Astrocyte (in vitro differentiated cells and primary cell): ENCODE data around the gene PLEKHA5. TPM values are rescaled to one million over a fixed set of nuclear protein-coding genes. Genes with fewer than 3 reads are reported as not detected.

Experiments used
- DNase-seq: peaks from one replicate; pipeline ENCODE4 v3.0.0-alpha.2; 2010; ENCODE audit warnings: low read depth
- FAIRE-seq: peaks from 2 replicates; lab custom pipeline; 2011; peaks lifted over from hg19 to GRCh38; lab: Jason Lieb, UNC
- H2AFZ ChIP-seq: 2 replicates; pipeline ENCODE4 v1.6.0; 2012; ENCODE audit warnings: low read depth, low read length, inconsistent platforms
- H3K27ac ChIP-seq: 2 replicates; pipeline ENCODE4 v1.5.1; 2011; ENCODE audit warnings: low read depth, low read length, inconsistent platforms
- H3K27me3 ChIP-seq: 2 replicates; pipeline ENCODE4 v1.6.0; 2011; ENCODE audit warnings: low read length, inconsistent platforms; ENCODE audit not compliant: insufficient read depth
- H3K36me3 ChIP-seq: 2 replicates; pipeline ENCODE4 v1.5.1; 2011; ENCODE audit warnings: low read length, inconsistent platforms; ENCODE audit not compliant: insufficient read depth
- H3K4me1 ChIP-seq: 2 replicates; pipeline ENCODE4 v1.5.1; 2011; ENCODE audit warnings: low read length, inconsistent platforms; ENCODE audit not compliant: insufficient read depth
- H3K4me2 ChIP-seq: 2 replicates; pipeline ENCODE4 v1.6.0; 2012; ENCODE audit warnings: low read length, inconsistent platforms
- H3K4me3 ChIP-seq: 2 replicates; pipeline ENCODE4 v1.5.1; 2011; ENCODE audit warnings: low read depth, mild to moderate bottlenecking, low read length, inconsistent platforms; ENCODE audit not compliant: insufficient read depth
- H3K79me2 ChIP-seq: 2 replicates; pipeline ENCODE4 v1.6.0; 2012; ENCODE audit warnings: mild to moderate bottlenecking, low read length, inconsistent platforms; ENCODE audit not compliant: insufficient read depth
- H3K9ac ChIP-seq: 2 replicates; pipeline ENCODE4 v1.6.0; 2012; ENCODE audit warnings: mild to moderate bottlenecking, low read length, inconsistent platforms
- H3K9me3 ChIP-seq: 2 replicates; pipeline ENCODE4 v1.5.1; 2012; ENCODE audit warnings: low read depth, mild to moderate bottlenecking, low read length, inconsistent platforms; ENCODE audit not compliant: insufficient read depth
- H4K20me1 ChIP-seq: 2 replicates; pipeline ENCODE4 v1.6.0; 2012; ENCODE audit warnings: low read length, inconsistent platforms; ENCODE audit not compliant: insufficient read depth
- H3K27ac Mint-ChIP-seq: one replicate; pipeline ENCODE4 v1.8.0; 2021; ENCODE audit warnings: mild to moderate bottlenecking, mixed read lengths; ENCODE audit not compliant: unreplicated experiment
- H3K27me3 Mint-ChIP-seq: one replicate; pipeline ENCODE4 v1.8.0; 2021; ENCODE audit warnings: low read depth, mixed read lengths; ENCODE audit not compliant: unreplicated experiment
- H3K36me3 Mint-ChIP-seq: one replicate; pipeline ENCODE4 v1.8.0; 2021; ENCODE audit warnings: low read depth, mixed read lengths; ENCODE audit not compliant: unreplicated experiment
- H3K4me1 Mint-ChIP-seq: one replicate; pipeline ENCODE4 v1.8.0; 2021; ENCODE audit warnings: low read depth, mixed read lengths; ENCODE audit not compliant: unreplicated experiment
- H3K4me3 Mint-ChIP-seq: one replicate; pipeline ENCODE4 v1.8.0; 2021; ENCODE audit warnings: mild to moderate bottlenecking, moderate library complexity, mixed read lengths; ENCODE audit not compliant: unreplicated experiment
- H3K9me3 Mint-ChIP-seq: one replicate; pipeline ENCODE4 v1.8.0; 2021; ENCODE audit warnings: mild to moderate bottlenecking, mixed read lengths; ENCODE audit not compliant: unreplicated experiment
- CTCF ChIP-seq: IDR thresholded peaks from 2 replicates; pipeline ENCODE4 v1.5.1; 2011; ENCODE audit warnings: low read depth, mild to moderate bottlenecking, inconsistent platforms, low read length, moderate library complexity; ENCODE audit not compliant: insufficient read depth
- EZH2 ChIP-seq: IDR thresholded peaks from 2 replicates; pipeline ENCODE4 v1.6.1; 2012; ENCODE audit warnings: mild to moderate bottlenecking, low read length, inconsistent platforms; ENCODE audit not compliant: insufficient read depth
- total RNA-seq: library from RNA; stranded (reverse); gene quantifications from 2 replicates; pipeline ENCODE4 v1.2.1, GENCODE V29; 2021

PLEKHA5 gene
- total RNA-seq, 1 donor from 2014 or later, result 38.9 TPM

- Mint-ChIP-seq H3K4me1 (peaks cover 17% of the 10 kb centered on the region), H3K27me3 (no peaks in the 10 kb centered on the region), H3K9me3 (no peaks in the 10 kb centered on the region), H3K27ac (no peak overlapping the region), H3K36me3 (peaks cover 5% of the 10 kb centered on the region), H3K4me3 (no peak overlapping the region)
- no peak overlapping the region for H3K4me3 ChIP-seq
- H2AFZ ChIP-seq, result no peak overlapping the region
- H3K9ac ChIP-seq, result no peak overlapping the region
- no peak overlapping the region for H3K27ac ChIP-seq
- DNase-seq (no peak), FAIRE-seq (no peak)
- no peak overlapping the region for H3K4me2 ChIP-seq
- H3K9me3 ChIP-seq, result no peaks in the 10 kb centered on the region
- H3K79me2 ChIP-seq, result peaks cover 28% of the 10 kb centered on the region
- peaks cover 16% of the 10 kb centered on the region for H4K20me1 ChIP-seq
- no peaks in the 10 kb centered on the region for H3K4me1 ChIP-seq
- TF ChIP-seq EZH2 (no peak), CTCF (no peak)
- no peaks in the 10 kb centered on the region for H3K36me3 ChIP-seq
- no peaks in the 10 kb centered on the region for H3K27me3 ChIP-seq
Observed at GRCh38 chr12:19166387-19166786, 36.9 kb downstream of the PLEKHA5 start.

GRCh38 chr12:19166956-19167355 is 37.4 kb downstream of the PLEKHA5 start:
- peaks cover 28% of the 10 kb centered on the region for H3K79me2 ChIP-seq
- H3K27ac Mint-ChIP-seq, result no peak overlapping the region

More at GRCh38 chr12:19166956-19167355, 37.4 kb downstream of the PLEKHA5 start:
- Histone ChIP-seq H3K27me3 (no peaks in the 10 kb centered on the region), H3K9me3 (no peaks in the 10 kb centered on the region), H3K4me1 (no peaks in the 10 kb centered on the region), H3K9ac (no peak overlapping the region), H2AFZ (no peak overlapping the region), H4K20me1 (peaks cover 16% of the 10 kb centered on the region), H3K4me3 (no peak overlapping the region), H3K36me3 (no peaks in the 10 kb centered on the region), H3K27ac (no peak overlapping the region), H3K4me2 (no peak overlapping the region)
- no peak for FAIRE-seq
- H3K36me3 Mint-ChIP-seq, result peaks cover 5% of the 10 kb centered on the region
- TF ChIP-seq EZH2 (no peak), CTCF (no peak)
- H3K9me3 Mint-ChIP-seq, result no peaks in the 10 kb centered on the region
- DNase-seq, result no peak
- H3K4me3 Mint-ChIP-seq, result no peak overlapping the region
- H3K27me3 Mint-ChIP-seq, result no peaks in the 10 kb centered on the region
- peaks cover 15% of the 10 kb centered on the region for H3K4me1 Mint-ChIP-seq
